GM23338 (cell line): ENCODE results near the gene COL9A3. TPM values are rescaled to one million over a fixed set of nuclear protein-coding genes. Genes with fewer than 3 reads are reported as not detected.

Experiments used
- ATAC-seq: fragments of 200-7000 bp; cut with Tn5 transposase; 3 replicates; pipeline ENCODE4 v1.9.1; 2020
- DNase-seq: peaks from one replicate; pipeline ENCODE4 v3.0.0-alpha.2; 2015; ENCODE audit warnings: low spot score
- H2AFZ ChIP-seq: fragments of 200-600 bp; sonication (generic); 2 replicates; pipeline ENCODE4 v1.8.0; 2016; ENCODE audit warnings: antibody characterized with exemption, mild to moderate bottlenecking, moderate library complexity
- H3F3A ChIP-seq: fragments of 200-600 bp; sonication (generic); replicated peaks from 2 replicates; pipeline ENCODE4 v1.8.0; 2017; ENCODE audit warnings: antibody characterized with exemption, mixed run types, low read depth
- H3K27ac ChIP-seq: fragments of 200-600 bp; sonication (generic); 2 replicates; pipeline ENCODE4 v1.6.1; 2016; ENCODE audit warnings: low read depth
- H3K27me3 ChIP-seq: fragments of 200-600 bp; sonication (generic); 2 replicates; pipeline ENCODE4 v1.8.0; 2016; ENCODE audit warnings: mild to moderate bottlenecking, mixed run types, moderate library complexity; ENCODE audit not compliant: insufficient read depth
- H3K36me3 ChIP-seq: fragments of 200-600 bp; sonication (generic); 2 replicates; pipeline ENCODE4 v1.8.0; 2016; ENCODE audit warnings: mild to moderate bottlenecking; ENCODE audit not compliant: insufficient read depth
- H3K4me1 ChIP-seq: fragments of 200-600 bp; sonication (generic); 2 replicates; pipeline ENCODE4 v1.8.0; 2016; ENCODE audit warnings: mild to moderate bottlenecking, moderate library complexity; ENCODE audit not compliant: insufficient read depth
- H3K4me2 ChIP-seq: fragments of 200-600 bp; sonication (generic); 2 replicates; pipeline ENCODE4 v1.7.1; 2017; ENCODE audit warnings: mixed run types
- H3K4me3 ChIP-seq: fragments of 200-600 bp; sonication (generic); 2 replicates; pipeline ENCODE4 v1.6.1; 2016; ENCODE audit warnings: mixed run types
- H3K79me2 ChIP-seq: fragments of 200-600 bp; sonication (generic); replicated peaks from 2 replicates; pipeline ENCODE4 v1.8.0; 2017; ENCODE audit warnings: mild to moderate bottlenecking; ENCODE audit not compliant: insufficient read depth
- H3K9me2 ChIP-seq: fragments of 200-600 bp; sonication (generic); 2 replicates; pipeline ENCODE4 v1.8.0; 2017; ENCODE audit not compliant: insufficient read depth
- H4K20me1 ChIP-seq: fragments of 200-600 bp; sonication (generic); replicated peaks from 2 replicates; pipeline ENCODE4 v1.8.0; 2017; ENCODE audit warnings: mild to moderate bottlenecking; ENCODE audit not compliant: insufficient read depth
- H3K27ac Mint-ChIP-seq: 2 replicates; pipeline ENCODE4 v1.8.0; 2020; ENCODE audit warnings: inconsistent platforms, mild to moderate bottlenecking, moderate library complexity, mixed read lengths
- H3K27me3 Mint-ChIP-seq: 3 replicates; pipeline ENCODE4 v1.8.0; 2022; ENCODE audit warnings: low read depth, mild to moderate bottlenecking, moderate library complexity, mixed read lengths, inconsistent platforms; ENCODE audit not compliant: insufficient read depth, poor library complexity
- H3K36me3 Mint-ChIP-seq: 3 replicates; pipeline ENCODE4 v1.8.0; 2021; ENCODE audit warnings: low read depth, mild to moderate bottlenecking, inconsistent platforms, moderate library complexity, mixed read lengths
- H3K4me1 Mint-ChIP-seq: 3 replicates; pipeline ENCODE4 v1.8.0; 2020; ENCODE audit warnings: mild to moderate bottlenecking, inconsistent platforms, mixed read lengths
- H3K4me3 Mint-ChIP-seq: 3 replicates; pipeline ENCODE4 v1.8.0; 2021; ENCODE audit warnings: moderate library complexity, mild to moderate bottlenecking, inconsistent platforms, mixed read lengths
- H3K9me3 Mint-ChIP-seq: 3 replicates; pipeline ENCODE4 v1.8.0; 2020; ENCODE audit warnings: moderate library complexity, mild to moderate bottlenecking, inconsistent platforms, mixed read lengths
- CREB1 ChIP-seq: fragments of 250-450 bp; sonication (Bioruptor Pico); IDR thresholded peaks from 2 replicates; pipeline ENCODE4 v1.5.0; 2020; ENCODE audit warnings: low read depth, mild to moderate bottlenecking, moderate library complexity
- CTCF ChIP-seq, 2 experiments: fragments of 200-600 bp in 1 of 2; sonication (generic) in 1 of 2; conservative IDR thresholded peaks; 2 replicates each; pipeline versions ENCODE4 v1.5.1 to v1.6.1; 2016 to 2017; ENCODE audit warnings: antibody characterized with exemption in 2 of 2, low read depth in 2 of 2, mild to moderate bottlenecking in 2 of 2, moderate library complexity in 1 of 2
- ETS1 ChIP-seq: IDR thresholded peaks from 2 replicates; pipeline ENCODE4 v1.6.1; 2016; ENCODE audit warnings: antibody characterized with exemption
- EZH2 ChIP-seq: fragments of 200-600 bp; sonication (generic); IDR thresholded peaks from one replicate; pipeline ENCODE4 v1.8.0; 2017; ENCODE audit warnings: antibody characterized with exemption, mild to moderate bottlenecking, low read depth; ENCODE audit not compliant: unreplicated experiment
- EZH2phosphoT487 ChIP-seq: fragments of 200-600 bp; sonication (generic); IDR thresholded peaks from one replicate; pipeline ENCODE4 v1.8.1; 2018; ENCODE audit warnings: antibody characterized with exemption; ENCODE audit not compliant: unreplicated experiment
- JUNB ChIP-seq: IDR thresholded peaks from one replicate; pipeline ENCODE4 v1.6.1; 2016; ENCODE audit warnings: antibody characterized with exemption; ENCODE audit not compliant: unreplicated experiment
- NANOG ChIP-seq: IDR thresholded peaks from 2 replicates; pipeline ENCODE4 v1.6.1; 2016; ENCODE audit warnings: antibody characterized with exemption, borderline replicate concordance
- POLR2AphosphoS5 ChIP-seq: IDR thresholded peaks from 2 replicates; pipeline ENCODE4 v1.6.1; 2016; ENCODE audit warnings: antibody characterized with exemption, low read depth
- REST ChIP-seq: IDR thresholded peaks from one replicate; pipeline ENCODE4 v1.6.1; 2018; ENCODE audit warnings: antibody characterized with exemption; ENCODE audit not compliant: unreplicated experiment
- STAT1 ChIP-seq: IDR thresholded peaks from one replicate; pipeline ENCODE4 v1.6.1; 2016; ENCODE audit warnings: antibody characterized with exemption; ENCODE audit not compliant: unreplicated experiment
- ZNF114 ChIP-seq: fragments of 250-450 bp; sonication (Bioruptor Pico); IDR thresholded peaks from 2 replicates; pipeline ENCODE4 v1.5.0; 2020; ENCODE audit warnings: mild to moderate bottlenecking, moderate library complexity
- ZNF331 ChIP-seq: fragments of 250-450 bp; sonication (Bioruptor Pico); IDR thresholded peaks from 2 replicates; pipeline ENCODE4 v1.5.0; 2020; ENCODE audit warnings: low read depth, mild to moderate bottlenecking, moderate library complexity
- ZNF462 ChIP-seq: fragments of 250-450 bp; sonication (Bioruptor Pico); IDR thresholded peaks from 2 replicates; pipeline ENCODE4 v1.5.0; 2020; ENCODE audit warnings: mild to moderate bottlenecking, moderate library complexity
- polyA plus RNA-seq: library from polyadenylated mRNA; unstranded; fragments of >200 nt; fragmentation: Nextera tagmentation; extraction: Ambion mirVana; gene quantifications from 2 replicates; pipeline ENCODE4 v1.2.1, GENCODE V29; 2016
- total RNA-seq: library from RNA; depleted of rRNA; stranded (reverse); fragments of >200 nt; shearing (Covaris generic); gene quantifications from 2 replicates; pipeline ENCODE4 v1.2.3, GENCODE V29; 2014

COL9A3 gene
- total and polyA plus RNA-seq, 2 experiments from 2014 or later = 74.9 to 113 TPM

- H3K27me3 Mint-ChIP-seq = peaks cover 18% of the 10 kb centered on the region
- Histone ChIP-seq H4K20me1 (peaks cover 5% of the 10 kb centered on the region; the same call in 1 of the 2 replicates), H3K4me3 (no peak overlapping the region), H3F3A (0 out of 2 replicates have a peak, but pooled peaks cover 4% of the 10 kb centered on the region), H3K4me1 (peaks cover 11% of the 10 kb centered on the region; the same call in 1 of the 2 replicates), H3K79me2 (peaks cover 8% of the 10 kb centered on the region; the same call in 1 of the 2 replicates), H3K27me3 (peaks cover 7% of the 10 kb centered on the region; the same call in 1 of the 2 replicates), H3K9me2 (no peaks in the 10 kb centered on the region), H2AFZ (no peak overlapping the region), H3K36me3 (no peaks in the 10 kb centered on the region), H3K4me2 (no peak overlapping the region), H3K27ac (no peak overlapping the region)
- no peak overlapping the region for H3K4me3 Mint-ChIP-seq
- H3K9me3 Mint-ChIP-seq = no peaks in the 10 kb centered on the region
- no peak for ATAC-seq
- H3K4me1 Mint-ChIP-seq = peaks cover 19% of the 10 kb centered on the region
- no peaks in the 10 kb centered on the region for H3K36me3 Mint-ChIP-seq
- DNase-seq = no peak
- no peak for TF ChIP-seq NANOG
- TF ChIP-seq EZH2 = no peak
- no peak for TF ChIP-seq EZH2phosphoT487
- TF ChIP-seq REST = no peak
- TF ChIP-seq ZNF114 (CRISPR knock-in tag) = no peak
- TF ChIP-seq CREB1 (CRISPR knock-in tag) = no peak
- TF ChIP-seq ZNF462 (CRISPR knock-in tag) = no peak
- TF ChIP-seq STAT1 = no peak
- no peak for TF ChIP-seq POLR2AphosphoS5
- TF ChIP-seq ETS1 = no peak
- no peak for TF ChIP-seq ZNF331 (CRISPR knock-in tag)
- TF ChIP-seq CTCF (conservative IDR thresholded peaks at IDR 0.05; ENCODE audit: low read depth in 2 of 2) = no peak
- TF ChIP-seq JUNB = no peak
- H3K27ac Mint-ChIP-seq = no peak overlapping the region
Observed at GRCh38 chr20:62819494-62820174, 2.8 kb downstream of the COL9A3 start.
